Measurements from ENCODE around the gene RPL26. TPM values are rescaled to one million over a fixed set of nuclear protein-coding genes. Genes with fewer than 3 reads are reported as not detected.
"Not testable (repeated sequence)": the region's sequence is repeated elsewhere in the genome, so short reads cannot be mapped to it uniquely, and the experiment has no call there.

RPL26 gene
- total and polyA plus RNA-seq, 7 donors = 994 to 4,614 (median 1,548) TPM

GRCh38 chr17:8382052-8382879, 727 bp downstream of the RPL26 start:
- no peak for DNase-seq
- intact Hi-C loops (cut with DNase I) = no loop called here
- peak overlapping the region; percentile 71 for H3K4me3 ChIP-seq
- H3K27ac ChIP-seq = peak overlapping the region; percentile 79
- peak in 2 of 4 donors; percentile 1 to 2 for ATAC-seq
- WGBS, 3 donors = 14 to 17% (median 15%) methylated on average over 27 of the region's 27 CpGs
- H3K4me1 ChIP-seq = peaks cover 18% of the 10 kb centered on the region
- no peak for TF ChIP-seq CTCF (IDR thresholded peaks at IDR 0.05)
- no peaks in the 10 kb centered on the region for H3K27me3 ChIP-seq (ENCODE audit: insufficient read depth in 3 of 3, low read length in 2 of 3)
- H3K9me3 ChIP-seq = no peaks in the 10 kb centered on the region
- H3K36me3 ChIP-seq (ENCODE audit: insufficient read depth in 1 of 2, low read depth in 1 of 2) = peaks cover 16 to 48% of the 10 kb centered on the region in 2 donors

GRCh38 chr17:8380049-8380448, 2.9 kb downstream of the RPL26 start:
- peaks cover 16 to 51% of the 10 kb centered on the region in 2 donors for H3K36me3 ChIP-seq (ENCODE audit: insufficient read depth in 1 of 2, low read depth in 1 of 2)
- ATAC-seq (no peak), DNase-seq (no peak)
- H3K4me1 ChIP-seq = peaks cover 31% of the 10 kb centered on the region
- intact Hi-C loops (cut with DNase I) = no loop called here
- no peaks in the 10 kb centered on the region for H3K9me3 ChIP-seq
- no peak for TF ChIP-seq CTCF (IDR thresholded peaks at IDR 0.05)
- no peak overlapping the region for H3K4me3 ChIP-seq
- no peaks in the 10 kb centered on the region for H3K27me3 ChIP-seq (ENCODE audit: insufficient read depth in 3 of 3, low read length in 2 of 3)
- WGBS, 3 donors = 42 to 57% (median 54%) methylated on average over 3 of the region's 3 CpGs
- H3K27ac ChIP-seq = no peak overlapping the region

- H3K27me3 ChIP-seq (ENCODE audit: insufficient read depth in 3 of 3, low read length in 2 of 3); H3K4me3 ChIP-seq; H3K9me3 ChIP-seq; intact Hi-C loops (cut with DNase I); H3K27ac ChIP-seq; DNase-seq; ATAC-seq: not testable (repeated sequence)
- Histone ChIP-seq H3K36me3 (ENCODE audit: insufficient read depth in 1 of 2, low read depth in 1 of 2) (peaks cover 16 to 51% of the 10 kb centered on the region in 2 donors), H3K4me1 (peaks cover 33% of the 10 kb centered on the region)
- WGBS, 3 donors = 77 to 85% (median 79%) methylated on average over 8 of the region's 8 CpGs
Measured at GRCh38 chr17:8378117-8378516, 4.9 kb downstream of the RPL26 start.

- peaks cover 16 to 51% of the 10 kb centered on the region in 2 donors for H3K36me3 ChIP-seq (ENCODE audit: insufficient read depth in 1 of 2, low read depth in 1 of 2)
- no peak for ATAC-seq
- intact Hi-C loops (cut with DNase I) = no loop called here
Measured at GRCh38 chr17:8377422-8377821, 5.6 kb downstream of the RPL26 start.

More at GRCh38 chr17:8377422-8377821, 5.6 kb downstream of the RPL26 start:
- TF ChIP-seq CTCF (IDR thresholded peaks at IDR 0.05) = no peak
- Histone ChIP-seq H3K4me1 (peaks cover 34% of the 10 kb centered on the region), H3K4me3 (peak overlapping the region; percentile 87), H3K27me3 (ENCODE audit: insufficient read depth in 3 of 3, low read length in 2 of 3) (no peaks in the 10 kb centered on the region), H3K27ac (peak overlapping the region; percentile 85), H3K9me3 (no peaks in the 10 kb centered on the region)
- no peak for DNase-seq
- WGBS, 3 donors = 83 to 90% (median 89%) methylated on average over 4 of the region's 4 CpGs

All from psoas muscle (tissue), 8 donors.